Parathyroid adenoma (tissue), 2 donors: ENCODE data around the gene EPHX1.

Source experiments
- H2AFZ ChIP-seq: fragments of 300-600 bp; sonication (generic); one replicate; pipeline ENCODE4 v1.7.0; 2017; ENCODE audit warnings: antibody characterized with exemption, mild to moderate bottlenecking
- H3K27ac ChIP-seq: fragments of 300-600 bp; sonication (generic); one replicate; pipeline ENCODE4 v1.7.0; 2017
- H3K27me3 ChIP-seq: fragments of 300-600 bp; sonication (generic); one replicate; pipeline ENCODE4 v1.7.0; 2017; ENCODE audit warnings: low read length; ENCODE audit not compliant: control insufficient read depth, insufficient read depth
- H3K36me3 ChIP-seq: fragments of 300-600 bp; sonication (generic); one replicate; pipeline ENCODE4 v1.7.0; 2017; ENCODE audit warnings: low read length; ENCODE audit not compliant: control insufficient read depth, insufficient read depth
- H3K4me1 ChIP-seq: fragments of 300-600 bp; sonication (generic); one replicate; pipeline ENCODE4 v1.7.0; 2017; ENCODE audit warnings: control low read depth
- H3K4me2 ChIP-seq: fragments of 300-600 bp; sonication (generic); one replicate; pipeline ENCODE4 v1.7.0; 2017; ENCODE audit warnings: low read length
- H3K4me3 ChIP-seq: fragments of 300-600 bp; sonication (generic); one replicate; pipeline ENCODE4 v1.7.0; 2017; ENCODE audit warnings: low read depth, low read length
- H3K79me2 ChIP-seq: fragments of 300-600 bp; sonication (generic); one replicate; pipeline ENCODE4 v1.7.0; 2017; ENCODE audit warnings: control low read depth
- H3K9ac ChIP-seq: fragments of 300-600 bp; sonication (generic); one replicate; pipeline ENCODE4 v1.7.0; 2017; ENCODE audit warnings: mild to moderate bottlenecking
- H3K9me3 ChIP-seq: fragments of 300-600 bp; sonication (generic); one replicate; pipeline ENCODE4 v1.7.0; 2017; ENCODE audit warnings: low read length; ENCODE audit not compliant: control insufficient read depth
- TF ChIP-seq, protein P1 (sequence below): fragments of 300-600 bp; sonication (generic); IDR thresholded peaks from one replicate; pipeline ENCODE4 v1.7.0; 2017; ENCODE audit warnings: antibody characterized with exemption, mild to moderate bottlenecking
- donor health status: primary hyperparathyroidism.

Gene EPHX1

DNA sequence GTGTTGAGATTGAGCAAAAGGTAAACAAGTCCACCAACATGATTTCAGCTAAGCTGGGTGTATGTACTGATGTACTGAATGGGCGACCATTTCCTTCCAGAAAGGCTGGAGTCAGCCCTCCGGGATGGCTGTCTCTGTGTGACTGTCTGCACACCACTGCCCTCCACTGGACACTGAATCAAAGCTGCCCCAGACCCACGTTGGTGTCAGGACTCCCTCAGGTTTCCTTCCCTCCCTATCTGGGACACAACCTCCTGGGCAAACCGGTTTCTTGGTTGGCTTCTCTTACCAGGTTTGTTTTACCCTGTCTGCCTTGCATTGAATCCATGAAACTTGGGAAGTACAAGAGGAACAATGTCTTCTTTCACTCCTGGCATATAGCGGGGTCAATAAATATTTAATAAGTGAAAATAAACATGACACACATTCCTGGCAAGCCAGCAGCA is 37.6 kb upstream of the EPHX1 start:
- Histone ChIP-seq H3K4me1 (peaks cover 27% of the 10 kb centered on the region), H3K9me3 (no peaks in the 10 kb centered on the region), H3K4me2 (no peak overlapping the region), H2AFZ (peak overlapping the region; percentile 69), H3K79me2 (no peaks in the 10 kb centered on the region), H3K4me3 (no peak overlapping the region), H3K27me3 (no peaks in the 10 kb centered on the region), H3K9ac (no peak overlapping the region), H3K27ac (peak overlapping the region; percentile 24), H3K36me3 (no peaks in the 10 kb centered on the region)
- TF ChIP-seq, protein P1, sequence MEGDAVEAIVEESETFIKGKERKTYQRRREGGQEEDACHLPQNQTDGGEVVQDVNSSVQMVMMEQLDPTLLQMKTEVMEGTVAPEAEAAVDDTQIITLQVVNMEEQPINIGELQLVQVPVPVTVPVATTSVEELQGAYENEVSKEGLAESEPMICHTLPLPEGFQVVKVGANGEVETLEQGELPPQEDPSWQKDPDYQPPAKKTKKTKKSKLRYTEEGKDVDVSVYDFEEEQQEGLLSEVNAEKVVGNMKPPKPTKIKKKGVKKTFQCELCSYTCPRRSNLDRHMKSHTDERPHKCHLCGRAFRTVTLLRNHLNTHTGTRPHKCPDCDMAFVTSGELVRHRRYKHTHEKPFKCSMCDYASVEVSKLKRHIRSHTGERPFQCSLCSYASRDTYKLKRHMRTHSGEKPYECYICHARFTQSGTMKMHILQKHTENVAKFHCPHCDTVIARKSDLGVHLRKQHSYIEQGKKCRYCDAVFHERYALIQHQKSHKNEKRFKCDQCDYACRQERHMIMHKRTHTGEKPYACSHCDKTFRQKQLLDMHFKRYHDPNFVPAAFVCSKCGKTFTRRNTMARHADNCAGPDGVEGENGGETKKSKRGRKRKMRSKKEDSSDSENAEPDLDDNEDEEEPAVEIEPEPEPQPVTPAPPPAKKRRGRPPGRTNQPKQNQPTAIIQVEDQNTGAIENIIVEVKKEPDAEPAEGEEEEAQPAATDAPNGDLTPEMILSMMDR = peak; percentile 68

DNA sequence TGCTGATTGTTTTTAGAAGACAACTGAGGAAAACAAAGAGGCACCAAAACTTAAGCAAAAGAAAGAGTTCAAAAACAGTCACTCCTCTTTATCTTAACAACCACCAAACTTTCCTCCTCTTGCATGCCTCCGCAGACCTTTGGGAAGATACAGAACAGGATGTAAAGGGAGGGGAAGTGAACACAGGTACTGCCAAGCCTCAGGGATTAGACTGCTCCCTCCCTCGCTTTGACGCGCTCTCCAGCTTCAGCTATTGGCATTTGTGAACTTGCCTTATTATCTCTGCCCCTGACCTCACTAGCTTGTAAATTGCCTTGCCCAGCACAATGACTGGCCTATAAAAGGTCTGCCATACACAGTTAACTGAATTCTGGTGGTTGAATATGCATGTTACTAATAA is 37.1 kb upstream of the EPHX1 start:
- Histone ChIP-seq H3K27me3 (no peaks in the 10 kb centered on the region), H3K4me3 (no peak overlapping the region), H3K27ac (no peak overlapping the region), H3K9ac (no peak overlapping the region), H3K4me2 (no peak overlapping the region), H3K9me3 (no peaks in the 10 kb centered on the region), H3K4me1 (peaks cover 26% of the 10 kb centered on the region), H3K36me3 (no peaks in the 10 kb centered on the region), H3K79me2 (no peaks in the 10 kb centered on the region), H2AFZ (peak overlapping the region; percentile 69)
- TF ChIP-seq, protein P1 = no peak

DNA sequence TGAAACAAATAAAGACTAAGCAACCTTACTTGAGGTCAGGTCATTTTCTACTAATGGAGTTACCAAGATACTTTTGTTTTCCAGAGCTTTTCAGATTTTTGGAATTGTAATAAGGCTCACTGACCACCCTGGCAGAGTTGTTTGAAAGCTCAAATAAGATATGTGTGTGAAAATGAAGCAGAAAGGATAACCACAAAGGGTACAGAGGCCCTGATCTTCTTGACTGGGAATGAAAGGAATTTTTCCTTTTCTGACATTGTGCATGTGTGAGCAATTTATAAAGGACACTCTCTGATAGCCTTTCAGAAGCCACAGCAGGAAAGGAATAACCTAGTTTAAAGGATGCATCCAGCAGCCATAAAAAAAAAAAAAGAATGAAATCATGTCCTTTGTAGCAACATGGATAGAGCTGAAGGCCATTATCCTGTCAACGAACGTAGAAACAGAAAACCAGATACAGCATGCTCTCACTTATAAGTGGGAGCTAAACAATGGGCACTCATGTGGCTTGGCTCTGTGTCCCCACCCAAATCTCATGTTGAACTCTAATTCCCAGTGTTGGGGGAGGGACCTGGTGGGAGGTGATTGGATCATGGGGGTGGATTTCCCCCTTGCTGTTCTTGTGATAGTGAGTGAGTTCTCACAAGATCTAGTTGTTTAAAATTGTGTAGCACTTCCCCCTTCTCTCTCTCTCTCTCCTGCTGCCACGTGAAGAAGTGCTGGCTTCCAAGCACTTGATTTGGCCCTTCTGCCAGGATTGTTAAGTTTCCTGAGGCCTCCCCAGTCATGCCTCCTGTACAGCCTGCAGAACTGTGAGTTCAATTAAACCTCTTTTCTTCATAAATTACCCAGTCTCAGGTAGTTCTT is 35.4 kb upstream of the EPHX1 start:
- Histone ChIP-seq H3K4me1 (peaks cover 11% of the 10 kb centered on the region), H3K79me2 (peaks cover 10% of the 10 kb centered on the region), H3K4me2 (no peak overlapping the region), H3K9me3 (no peaks in the 10 kb centered on the region), H3K4me3 (no peak overlapping the region), H3K27ac (no peak overlapping the region), H2AFZ (no peak overlapping the region), H3K27me3 (no peaks in the 10 kb centered on the region), H3K36me3 (no peaks in the 10 kb centered on the region), H3K9ac (no peak overlapping the region)
- TF ChIP-seq, protein P1 = no peak

DNA sequence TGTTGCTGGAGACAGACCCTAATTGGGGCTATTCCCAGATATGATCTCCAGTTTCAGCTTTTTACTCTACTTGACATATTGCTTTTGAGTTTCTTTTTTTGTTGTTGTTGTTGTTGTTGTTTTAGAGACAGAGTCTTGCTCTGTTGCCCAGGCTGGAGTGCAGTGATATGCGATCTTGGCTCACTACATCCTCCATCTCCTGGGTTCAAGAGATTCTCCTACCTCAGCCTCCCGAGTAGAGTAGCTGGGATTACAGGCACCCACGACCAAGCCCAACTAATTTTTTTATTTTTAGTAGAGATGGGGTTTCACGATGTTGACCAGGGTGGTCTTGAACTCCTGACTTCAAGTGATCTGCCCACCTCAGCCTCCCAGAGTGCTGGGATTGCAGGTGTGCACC is 33.6 kb upstream of the EPHX1 start:
- no peak overlapping the region for H2AFZ ChIP-seq
- no peaks in the 10 kb centered on the region for H3K27me3 ChIP-seq
- H3K27ac ChIP-seq = no peak overlapping the region
- TF ChIP-seq, protein P1 = no peak
- no peak overlapping the region for H3K4me3 ChIP-seq
- no peak overlapping the region for H3K4me2 ChIP-seq
- H3K36me3 ChIP-seq = no peaks in the 10 kb centered on the region
- peaks cover 6% of the 10 kb centered on the region for H3K4me1 ChIP-seq
- peaks cover 16% of the 10 kb centered on the region for H3K79me2 ChIP-seq
- H3K9ac ChIP-seq = no peak overlapping the region
- no peaks in the 10 kb centered on the region for H3K9me3 ChIP-seq
